Sigmoid colon (tissue), 3 donors: ENCODE measurements around the gene FPR2.

ENCODE experiments used
- CTCF ChIP-seq, 4 experiments: fragments of 450-650 bp in 3 of 4; fragments of 200-600 bp in 1 of 4; IDR thresholded peaks; one replicate each; pipeline ENCODE4 v1.5.1; 2016 to 2019; ENCODE audit warnings: antibody characterized with exemption in 4 of 4, mild to moderate bottlenecking in 3 of 4, moderate library complexity in 2 of 4
- POLR2A ChIP-seq, 2 donors: fragments of 450-650 bp; IDR thresholded peaks; one replicate each; pipeline ENCODE4 v1.6.1; 2016; ENCODE audit warnings: antibody characterized with exemption in 2 of 2, mild to moderate bottlenecking in 2 of 2, moderate library complexity in 2 of 2

GRCh38 chr19:51784922-51785690, 24.1 kb downstream of the FPR2 start:
- no peak for TF ChIP-seq CTCF (IDR thresholded peaks at IDR 0.05)
- no peak for TF ChIP-seq POLR2A (IDR thresholded peaks at IDR 0.05)
